Non-pigmented ciliary epithelial cell (primary cell): Measurements from ENCODE around the gene SEC23IP.
"Not testable (repeated sequence)": the region's sequence is repeated elsewhere in the genome, so short reads cannot be mapped to it uniquely, and the experiment has no call there.

ENCODE experiments used
- DNase-seq: peaks from one replicate; pipeline ENCODE4 v3.0.0-alpha.2; 2010; ENCODE audit warnings: low read depth

SEC23IP gene

DNA sequence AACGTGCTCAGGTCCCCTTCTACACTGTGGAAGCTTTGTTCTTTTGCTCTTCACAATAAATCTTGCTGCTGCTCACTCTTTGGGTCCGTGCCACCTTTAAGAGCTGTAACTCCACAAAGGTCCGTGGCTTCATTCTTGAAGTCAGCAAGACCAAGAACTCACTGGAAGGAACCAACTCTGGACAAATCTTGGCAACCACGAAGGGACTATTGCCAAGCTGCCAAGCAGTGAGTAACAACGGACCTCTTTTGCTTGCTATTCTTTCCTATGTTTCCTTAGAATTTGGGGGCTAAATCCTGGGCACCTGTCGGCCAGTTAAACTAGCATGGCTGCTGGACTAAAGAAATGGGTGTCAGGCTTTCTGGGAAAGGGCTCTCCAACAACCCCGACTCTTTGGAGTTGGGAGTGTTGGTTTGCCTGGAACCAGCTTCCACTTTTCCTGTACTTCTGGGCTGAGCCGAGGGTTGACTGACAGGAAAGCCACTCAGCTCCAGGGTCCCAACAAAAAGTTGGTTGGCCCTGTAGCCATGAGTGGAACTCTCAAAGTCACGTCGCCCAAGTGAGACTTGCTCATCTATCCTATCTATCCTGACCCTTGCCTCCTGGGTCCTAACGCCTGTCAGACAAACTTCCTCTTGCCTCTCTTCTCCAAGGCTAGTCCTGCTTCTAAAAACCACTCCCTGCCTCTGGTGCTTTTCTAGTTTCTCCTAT, 8.5 kb upstream of the SEC23IP start:
- not testable (repeated sequence) for DNase-seq

GRCh38 chr10:119886070-119886469, 6.5 kb upstream of the SEC23IP start:
- DNase-seq = not testable (repeated sequence)

DNA sequence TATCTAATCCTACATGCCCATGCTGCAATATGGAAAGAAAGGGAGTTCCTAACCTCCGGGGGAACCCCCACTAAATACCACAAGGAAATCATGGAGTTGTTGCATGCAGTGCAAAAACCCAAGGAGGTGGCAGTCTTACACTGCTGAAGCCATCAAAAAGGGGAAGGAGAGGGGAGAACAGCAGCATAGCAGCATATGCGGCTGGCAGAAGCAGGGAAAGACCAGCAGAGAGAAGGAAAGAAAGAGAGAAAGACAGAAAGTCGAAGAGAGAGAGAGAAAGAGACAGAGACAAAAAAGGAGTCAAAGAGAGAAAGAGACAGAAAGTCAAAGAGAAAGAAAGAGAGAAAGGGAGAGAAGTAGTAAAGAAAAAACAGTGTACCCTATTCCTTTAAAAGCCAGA, 3.8 kb upstream of the SEC23IP start:
- not testable (repeated sequence) for DNase-seq

- not testable (repeated sequence) for DNase-seq
Observed at GRCh38 chr10:119889201-119889600, 3.3 kb upstream of the SEC23IP start.

- DNase-seq = not testable (repeated sequence)
Observed at GRCh38 chr10:119890307-119890706, 2.2 kb upstream of the SEC23IP start.

GRCh38 chr10:119891849-119892187, 712 bp upstream of the SEC23IP start:
- not testable (repeated sequence) for DNase-seq

DNA sequence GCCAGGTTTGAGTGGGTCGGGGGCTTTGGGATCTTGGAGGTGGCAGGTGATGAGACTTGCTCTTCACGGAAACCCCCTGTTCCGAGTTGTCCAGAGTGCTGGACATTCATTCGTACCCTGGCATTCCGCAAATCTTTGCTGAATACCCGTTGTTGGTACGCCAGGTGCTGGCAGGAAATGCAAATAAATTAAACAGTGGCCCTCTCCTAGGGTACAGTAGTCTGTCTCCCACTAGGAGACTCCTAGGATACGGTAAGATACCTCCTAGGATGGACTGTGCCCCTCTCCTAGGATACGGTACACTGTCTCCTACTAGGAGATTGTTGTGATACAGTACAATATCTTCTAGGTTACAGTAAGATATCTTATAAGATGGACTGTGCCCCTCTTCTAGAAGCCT, 544 bp downstream of the SEC23IP start:
- DNase-seq = no peak

DNA sequence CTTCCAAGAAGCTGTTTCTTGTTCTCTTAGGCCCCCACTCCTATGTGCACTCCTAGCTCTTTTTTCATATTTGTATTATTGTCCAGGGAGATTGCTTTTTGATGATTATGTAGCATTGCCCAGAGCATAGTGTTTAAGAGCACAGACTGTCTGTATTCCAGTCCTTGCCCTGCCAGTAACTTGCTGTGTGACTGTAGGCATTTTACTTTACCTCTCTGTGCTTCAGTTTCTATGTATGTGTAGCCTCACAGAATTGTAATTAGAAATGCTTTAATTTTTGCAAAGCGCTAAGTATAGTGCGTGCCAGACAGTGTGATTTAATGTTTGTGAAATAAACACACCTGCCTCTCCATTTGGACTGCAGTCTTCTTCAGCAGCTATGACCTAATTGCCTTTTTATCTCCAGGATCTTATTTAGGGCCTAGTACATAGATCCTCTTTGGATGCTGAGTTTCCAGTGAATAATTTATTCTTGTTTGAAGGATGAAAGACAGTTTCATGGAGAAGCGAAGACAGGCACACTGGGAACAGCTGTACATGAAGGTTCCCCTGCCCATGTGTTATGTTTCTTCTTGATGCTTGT, 1.4 kb downstream of the SEC23IP start:
- DNase-seq = no peak

DNA sequence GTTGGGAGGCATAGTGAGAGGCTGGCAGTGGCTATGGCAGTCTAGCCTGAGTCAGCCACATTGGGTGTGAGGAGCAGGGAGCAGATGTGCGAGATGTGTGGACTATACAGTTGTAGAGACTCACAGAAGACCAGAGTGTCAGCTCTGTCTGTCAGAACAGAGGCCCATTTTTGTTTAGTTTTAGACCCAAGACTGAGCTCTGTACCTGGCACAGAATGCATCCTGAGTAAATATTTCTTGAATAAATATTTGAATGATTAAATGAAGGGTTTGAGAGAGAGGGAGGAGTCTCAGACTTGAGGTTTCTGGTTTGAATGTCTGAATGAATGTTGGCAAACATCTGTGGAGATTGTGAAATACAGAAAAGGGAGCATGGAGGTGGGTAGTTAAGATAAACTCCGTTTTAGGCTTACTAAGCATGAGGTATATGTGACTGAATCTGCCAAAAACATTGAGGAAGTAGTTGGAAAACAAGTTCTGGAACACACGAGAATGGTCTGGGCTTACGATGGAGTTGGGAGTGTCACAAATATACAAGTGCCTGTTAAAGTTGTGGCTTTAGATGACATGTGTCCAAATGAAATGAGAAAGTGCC, 3.6 kb downstream of the SEC23IP start:
- no peak for DNase-seq

- no peak for DNase-seq
Observed at GRCh38 chr10:119896937-119897770, 4.6 kb downstream of the SEC23IP start.

GRCh38 chr10:119898577-119898976, 6.0 kb downstream of the SEC23IP start:
- DNase-seq = no peak

DNA sequence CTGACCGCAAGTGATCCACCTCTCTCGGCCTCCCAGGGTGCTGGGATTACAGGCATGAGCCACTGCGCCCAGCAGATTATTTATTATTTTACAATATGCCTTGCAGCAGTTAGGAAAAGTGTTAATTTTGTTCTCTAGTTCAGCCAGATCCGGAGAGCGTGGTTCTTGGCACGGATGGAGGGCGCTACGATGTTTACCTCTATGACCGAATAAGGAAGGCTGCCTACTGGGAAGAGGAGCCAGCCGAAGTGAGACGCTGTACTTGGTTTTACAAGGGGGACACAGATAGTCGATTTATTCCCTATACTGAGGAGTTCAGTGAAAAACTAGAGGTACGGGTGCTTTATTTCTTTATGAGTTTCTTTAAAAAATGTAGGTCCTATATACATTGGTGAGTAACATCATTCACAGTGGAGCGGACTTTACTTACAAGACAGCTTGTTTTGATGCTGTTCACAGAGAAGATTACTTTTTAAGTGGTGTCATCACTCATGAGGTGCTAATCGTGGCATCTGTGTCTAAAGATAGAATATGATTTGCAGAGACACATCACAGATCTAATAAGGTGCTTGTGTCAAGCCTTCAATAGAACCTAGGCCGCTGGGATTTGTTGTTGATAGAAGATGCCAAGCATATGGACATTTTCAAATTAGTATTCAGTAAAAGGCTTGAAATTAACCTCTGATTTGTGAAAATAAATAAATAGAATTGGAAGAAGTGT, 11.6 kb downstream of the SEC23IP start:
- no peak for DNase-seq

GRCh38 chr10:119907695-119908094, 15.2 kb downstream of the SEC23IP start:
- not testable (repeated sequence) for DNase-seq

DNA sequence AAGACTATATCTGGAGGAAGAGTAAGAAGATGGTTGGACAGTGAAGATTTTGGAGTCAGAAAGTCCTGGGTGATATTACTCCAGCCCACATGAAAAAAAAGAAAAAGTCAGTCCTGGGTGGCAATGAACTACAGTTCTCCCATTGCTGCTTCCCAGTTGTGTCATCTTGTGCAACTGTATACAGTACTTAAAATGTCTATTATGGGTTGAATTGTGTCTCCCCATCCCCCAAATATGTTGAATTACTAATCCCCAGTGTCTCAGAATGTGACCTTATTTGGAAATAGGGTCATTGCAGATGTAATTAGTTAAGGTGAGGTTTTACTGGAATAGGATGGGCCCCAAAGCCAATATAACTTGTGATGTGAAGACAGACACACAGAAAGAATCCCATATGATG, 15.6 kb downstream of the SEC23IP start:
- DNase-seq = no peak

DNA sequence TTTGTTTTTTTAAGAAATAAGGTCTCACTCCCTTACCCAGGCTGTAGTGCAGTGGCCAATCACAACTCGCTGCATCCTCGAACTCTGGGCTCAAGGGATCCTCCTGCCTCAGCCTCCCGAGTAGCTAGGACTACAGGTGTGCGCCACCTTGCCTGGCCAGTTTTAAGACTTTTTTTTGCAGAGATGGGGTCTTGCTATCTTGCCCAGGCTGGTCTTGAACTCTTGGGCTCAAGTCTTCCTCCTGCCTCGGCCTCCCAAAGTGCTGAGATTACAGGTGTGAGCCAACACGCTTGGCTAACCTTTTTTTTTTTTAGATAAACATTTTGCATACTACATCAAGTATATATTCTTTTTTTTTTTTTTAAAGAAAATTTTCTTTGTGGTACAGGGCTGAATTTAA, 18.2 kb downstream of the SEC23IP start:
- no peak for DNase-seq

DNA sequence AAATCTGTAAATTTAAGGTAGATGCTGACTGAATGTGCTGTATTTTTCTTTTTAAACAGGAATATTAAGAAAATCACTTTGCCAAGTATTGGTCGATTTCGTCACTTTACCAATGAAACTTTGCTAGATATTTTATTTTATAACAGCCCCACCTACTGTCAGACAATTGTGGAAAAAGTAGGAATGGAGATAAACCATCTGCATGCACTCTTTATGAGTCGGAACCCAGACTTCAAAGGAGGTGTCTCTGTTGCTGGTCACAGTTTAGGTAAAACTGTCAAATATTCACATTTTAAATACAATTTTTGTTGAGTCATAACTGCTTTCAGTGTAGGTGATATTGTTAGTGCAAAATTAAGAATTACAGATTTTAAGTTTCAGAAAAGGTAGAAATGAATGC, 25.2 kb downstream of the SEC23IP start:
- no peak for DNase-seq

- DNase-seq = no peak
Observed at GRCh38 chr10:119919271-119919670, 26.7 kb downstream of the SEC23IP start.

DNA sequence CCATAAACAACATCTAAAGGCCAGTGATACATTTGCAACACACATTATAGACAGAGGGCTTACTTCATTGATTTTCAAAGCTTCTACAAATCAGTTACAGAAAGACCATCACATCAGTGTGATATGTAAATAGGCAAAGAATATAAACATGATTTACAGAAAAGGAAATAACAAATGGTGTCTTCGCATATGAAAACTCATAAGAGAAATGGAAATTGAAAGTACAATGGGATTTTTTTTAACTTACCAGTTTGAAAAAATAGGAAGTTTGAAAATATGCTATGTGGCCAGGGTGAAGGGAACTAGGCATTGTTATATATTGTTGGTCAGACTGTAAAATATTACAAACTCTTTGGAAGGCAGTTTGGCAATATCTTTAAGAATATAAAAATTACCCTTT, 27.3 kb downstream of the SEC23IP start:
- no peak for DNase-seq

GRCh38 chr10:119928411-119928810, 35.9 kb downstream of the SEC23IP start:
- no peak for DNase-seq

DNA sequence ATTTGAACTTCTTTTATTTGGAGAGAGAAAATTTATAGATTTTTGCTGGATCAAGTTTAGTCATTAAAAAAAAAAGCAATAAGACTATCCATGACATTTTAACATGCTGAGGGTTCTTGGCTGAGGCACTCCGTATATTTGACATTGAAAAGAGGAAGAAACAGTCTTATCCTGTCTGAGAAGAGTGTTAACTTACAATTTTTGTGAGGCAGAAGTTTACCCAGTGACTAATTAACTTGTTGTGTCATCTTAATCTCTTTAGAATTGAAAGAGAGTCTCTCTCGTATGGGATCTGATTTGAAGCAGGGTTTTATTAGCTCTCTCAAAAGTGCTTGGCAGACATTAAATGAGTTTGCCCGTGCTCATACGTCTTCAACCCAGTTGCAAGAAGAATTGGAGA, 39.3 kb downstream of the SEC23IP start:
- no peak for DNase-seq

DNA sequence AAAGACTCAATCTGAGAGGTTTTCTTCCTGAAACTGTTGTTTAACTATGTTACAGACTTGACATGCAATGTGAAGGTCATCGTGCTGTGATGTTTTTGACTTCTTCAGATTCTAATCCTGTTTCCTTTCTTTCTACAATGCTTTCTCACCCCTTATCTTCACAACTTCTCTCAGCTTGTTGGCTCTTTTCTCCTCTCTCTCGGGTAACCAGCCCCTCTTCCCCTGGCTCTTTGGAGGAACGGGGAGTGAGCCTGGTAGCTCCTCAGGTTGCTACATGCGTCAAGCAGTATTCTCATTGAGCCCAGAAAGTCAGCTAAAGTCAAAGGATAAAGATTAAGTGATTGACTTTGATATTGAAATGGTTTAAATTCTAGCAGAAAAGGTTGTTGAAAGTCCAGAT, 40.1 kb downstream of the SEC23IP start:
- no peak for DNase-seq

GRCh38 chr10:119933179-119933578, 40.6 kb downstream of the SEC23IP start:
- DNase-seq = no peak
